Measurements from ENCODE around the gene OR4D5.

- no peak for TF ChIP-seq NANOG (IDR thresholded peaks at IDR 0.05; ENCODE audit: insufficient read depth, low read depth, low read length, poor library complexity, severe bottlenecking)
- no peak for TF ChIP-seq CTCF (IDR thresholded peaks at IDR 0.05; ENCODE audit: control extremely low read depth in 1 of 3, insufficient read depth in 1 of 3, low read depth in 1 of 3, low read length in 3 of 3)
- no peak for TF ChIP-seq CREB1 (IDR thresholded peaks at IDR 0.05)
- no peak for TF ChIP-seq SUZ12 (IDR thresholded peaks at IDR 0.05; ENCODE audit: low read length)
- TF ChIP-seq GABPA (IDR thresholded peaks at IDR 0.05; ENCODE audit: borderline replicate concordance, insufficient read depth, low read length), result no peak
- no peak for TF ChIP-seq EZH2 (IDR thresholded peaks at IDR 0.05; ENCODE audit: low read depth, low read length, severe bottlenecking)
- no peak for TF ChIP-seq BCL11A (IDR thresholded peaks at IDR 0.05; ENCODE audit: low read depth in 2 of 2, low read length in 2 of 2)
- TF ChIP-seq TAF1 (IDR thresholded peaks at IDR 0.05; ENCODE audit: low read depth, low read length), result no peak
- no peak for TF ChIP-seq TBP (IDR thresholded peaks at IDR 0.05; ENCODE audit: low read depth, low read length)
- no peak for TF ChIP-seq POLR2A (IDR thresholded peaks at IDR 0.05; ENCODE audit: control extremely low read depth in 1 of 2, low read depth in 2 of 2, low read length in 2 of 2)
- no peak for TF ChIP-seq ATF2 (IDR thresholded peaks at IDR 0.05; ENCODE audit: low read length)
- TF ChIP-seq SIN3A (conservative IDR thresholded peaks at IDR 0.05 in 1 of 2, IDR thresholded peaks at IDR 0.05 in 1 of 2; ENCODE audit: low read depth in 1 of 2, low read length in 2 of 2), result no peak
Measured at GRCh38 chr11:123943738-123944137, 4.3 kb downstream of the OR4D5 start, which contains the start of gene OR6T1.
